Stimulated activated CD4-positive, alpha-beta T cell treated with anti-CD3 and anti-CD28 coated beads, Interleukin-2, amount 100 ng/mL, for 48 hours (primary cell): ENCODE data around the gene KIF26A.
"Not testable (repeated sequence)": the region's sequence is repeated elsewhere in the genome, so short reads cannot be mapped to it uniquely, and the experiment has no call there.

Experiments used
- DNase-seq, 2 donors: peaks; one replicate each; pipeline ENCODE4 v3.0.0-alpha.2; 2020

The KIF26A gene

DNA sequence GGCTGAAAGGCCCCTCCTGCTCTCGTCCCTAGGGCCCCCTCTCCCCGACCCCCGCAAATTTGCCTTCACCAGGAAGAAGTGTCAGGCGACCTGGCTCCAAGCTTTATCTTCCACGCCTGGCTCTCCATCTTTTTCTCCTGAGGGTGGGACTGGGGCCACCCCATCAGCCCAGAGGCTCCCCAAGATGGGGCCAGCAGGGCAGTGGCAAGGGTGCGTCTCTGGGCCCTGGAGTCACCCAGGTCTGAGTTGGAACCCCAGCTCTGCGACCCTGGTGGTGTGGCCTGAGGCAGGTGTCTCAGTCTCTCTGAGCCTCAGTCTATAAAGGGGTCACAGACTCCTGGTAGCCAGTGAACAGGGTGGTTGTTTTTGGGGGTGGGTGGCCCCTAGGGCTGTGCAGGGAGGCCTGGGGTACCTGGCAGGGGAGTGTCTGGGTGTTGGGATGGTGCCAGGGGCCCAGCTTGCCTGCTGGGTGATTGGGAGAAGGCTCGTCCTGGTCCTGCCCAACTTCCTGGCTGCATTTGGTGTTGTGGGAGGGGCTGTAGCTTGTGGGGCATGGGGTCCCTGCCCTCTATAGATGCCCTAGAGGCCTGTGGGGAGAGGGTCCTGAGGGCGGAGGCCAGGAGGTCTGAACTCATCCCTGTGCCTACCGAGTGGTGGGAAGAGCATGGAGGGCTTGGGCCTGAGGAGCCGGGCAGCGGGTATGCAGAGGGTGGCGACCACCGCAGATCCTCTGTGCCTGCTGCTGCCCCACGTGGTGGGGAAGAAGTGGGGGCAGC lies 7.6 kb downstream of the KIF26A start:
- no peak for DNase-seq

DNA sequence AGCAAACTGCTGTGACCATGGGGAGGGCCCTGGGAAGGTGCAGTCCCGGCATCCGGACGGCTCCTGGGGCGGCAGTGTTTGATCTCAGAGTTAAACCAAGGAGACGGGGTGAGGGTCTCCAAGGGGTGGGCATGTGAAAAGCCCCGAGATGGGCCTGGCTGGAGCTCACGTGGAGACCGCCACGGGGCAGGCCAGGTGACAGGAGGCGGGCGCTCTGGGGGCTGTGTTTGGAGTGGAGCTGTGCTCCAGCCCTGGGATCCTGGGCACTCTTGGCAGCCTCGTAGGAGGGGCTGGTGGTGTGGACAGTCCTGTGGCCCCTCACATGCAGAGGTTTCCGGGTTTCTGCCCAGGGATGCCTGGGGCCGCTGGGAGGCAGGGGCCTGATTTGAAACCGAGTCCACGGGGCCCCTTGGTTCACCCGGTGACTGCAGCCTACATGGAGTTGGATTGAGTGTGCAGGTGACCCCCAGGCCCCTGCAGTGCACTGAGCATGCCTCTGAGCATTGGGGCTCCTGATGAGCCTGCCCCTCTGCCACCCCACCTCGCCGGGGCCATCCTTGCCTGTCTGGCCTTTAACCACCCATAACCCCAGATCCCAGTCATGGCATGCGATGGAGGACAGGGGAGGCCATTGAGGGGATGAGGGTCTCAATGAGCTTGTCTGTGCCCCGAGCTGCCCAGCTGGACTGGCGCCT lies 8.4 kb downstream of the KIF26A start:
- DNase-seq: no peak

DNA sequence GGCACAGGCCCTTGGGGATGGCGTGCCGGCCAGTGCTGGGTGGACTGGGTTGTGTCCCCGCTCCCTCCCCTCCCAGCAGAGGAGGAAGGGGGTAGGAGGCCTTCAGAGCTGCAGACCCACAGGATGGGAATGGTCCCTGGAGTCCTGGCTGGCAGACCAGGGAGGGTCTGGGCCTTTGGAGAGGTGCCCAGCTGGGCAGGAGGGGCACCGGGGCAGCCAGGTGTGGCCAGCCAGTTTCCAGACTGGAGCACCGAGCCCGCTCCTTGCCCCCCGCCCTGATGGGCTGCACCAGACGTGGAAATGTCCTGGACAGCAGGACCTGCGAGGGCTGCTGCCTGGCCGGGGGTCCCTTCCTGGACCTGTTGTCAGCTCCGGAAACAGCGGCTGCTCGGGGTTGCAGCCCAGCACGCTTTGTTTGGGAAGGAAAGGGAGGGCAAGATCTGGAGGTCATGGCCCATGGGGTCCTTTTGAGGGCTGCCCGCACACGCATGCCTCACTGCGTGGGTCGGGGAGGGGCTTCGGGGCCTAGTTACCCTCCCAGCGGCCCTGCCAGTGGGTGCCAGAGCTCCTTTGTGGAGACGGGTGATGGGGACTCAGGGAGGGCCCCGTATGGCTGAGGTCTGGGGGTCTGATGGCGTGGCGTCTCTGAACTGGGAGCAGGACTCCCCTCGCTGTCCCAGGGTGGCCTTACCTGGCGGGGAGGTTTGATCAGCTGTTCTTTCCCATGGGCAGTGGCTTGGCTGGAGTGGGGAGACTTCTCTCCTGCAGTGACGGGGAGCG lies 9.1 kb downstream of the KIF26A start:
- DNase-seq: no peak

DNA sequence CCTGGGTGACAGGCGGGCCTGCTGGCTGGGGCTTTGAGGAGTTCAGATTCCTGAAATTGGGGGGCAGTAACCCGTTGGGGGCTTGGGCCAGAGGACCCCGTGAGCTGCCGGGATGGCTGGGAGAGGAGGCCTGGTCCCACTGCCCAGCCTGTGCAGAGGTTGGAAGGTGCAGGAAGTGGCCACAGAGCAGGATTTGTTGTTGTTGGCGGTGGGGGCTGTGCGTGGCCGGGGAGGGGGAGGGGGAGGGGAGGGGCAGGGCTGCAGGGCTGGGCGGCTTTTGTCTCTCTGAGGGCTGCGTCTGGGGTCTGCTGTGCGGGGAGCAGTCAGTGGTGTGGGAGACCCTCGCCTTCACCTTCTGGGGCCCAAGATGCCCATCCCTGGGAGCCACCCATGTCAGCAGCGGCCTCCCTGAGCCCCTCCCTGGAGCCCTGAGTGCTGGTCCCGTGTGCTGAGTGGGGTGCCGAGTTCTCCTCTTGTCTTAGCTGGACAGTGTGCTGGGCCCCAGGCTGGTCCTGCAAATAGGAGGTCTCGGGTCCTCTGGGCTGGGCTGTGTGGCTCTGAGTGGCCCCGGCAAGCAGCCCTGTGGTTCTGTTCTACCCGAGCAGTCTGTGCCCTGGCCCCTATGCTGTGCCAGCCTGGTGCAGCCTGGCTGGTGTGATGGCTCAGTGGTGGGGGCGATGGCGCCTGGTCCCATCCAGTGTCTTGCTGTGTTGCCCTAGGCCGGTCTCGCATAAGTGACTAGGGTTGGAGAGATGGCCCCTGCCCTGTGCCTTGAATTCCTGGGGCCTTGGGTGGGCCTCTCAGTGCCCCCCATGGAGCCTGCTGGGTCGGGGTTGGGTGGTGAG lies 10.3 kb downstream of the KIF26A start:
- no peak for DNase-seq

DNA sequence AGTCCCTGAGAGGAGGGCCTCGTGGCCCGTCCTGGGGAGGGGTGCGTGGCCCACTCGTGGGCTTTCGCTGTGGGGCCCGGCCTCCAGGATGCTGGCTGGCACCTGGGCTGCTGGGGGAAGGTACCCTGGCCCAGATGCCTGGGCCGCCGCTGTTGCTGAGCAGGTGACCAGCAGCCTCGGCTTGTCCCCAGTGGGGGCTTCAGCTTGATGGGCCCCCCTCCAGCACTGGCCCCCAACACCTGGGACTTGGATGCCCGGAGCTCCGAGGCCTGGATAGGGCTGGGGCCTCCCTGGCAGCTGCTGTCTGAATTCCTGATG lies 10.8 kb downstream of the KIF26A start:
- DNase-seq: no peak

DNA sequence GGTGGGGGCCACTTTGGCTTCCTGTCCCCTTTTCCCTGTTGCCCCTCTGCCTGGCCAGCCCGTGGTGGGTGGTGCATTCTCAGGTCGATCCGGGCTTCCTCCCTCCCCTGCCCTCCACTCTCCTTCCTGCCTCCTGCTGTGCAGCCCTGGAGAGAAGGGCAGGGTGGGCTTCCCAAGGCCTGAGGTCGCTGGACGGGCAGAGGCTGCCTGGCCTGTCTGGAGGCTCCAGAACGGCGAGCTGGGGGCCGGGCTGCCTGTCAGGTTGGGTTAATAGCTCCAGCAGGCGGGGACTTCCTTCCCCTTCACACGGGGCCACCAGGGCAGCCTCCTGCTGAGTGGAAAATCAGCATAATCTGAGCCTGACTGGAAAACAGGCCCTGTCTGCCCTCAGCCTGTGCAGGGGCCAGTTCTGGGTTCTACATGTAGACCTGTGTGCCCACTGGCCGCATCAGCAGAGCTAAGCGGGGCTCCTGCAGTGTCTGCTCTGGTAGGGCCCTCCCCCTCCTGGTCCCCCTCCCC lies 11.3 kb downstream of the KIF26A start:
- DNase-seq: peak in 1 of 2 donors; percentile 15

DNA sequence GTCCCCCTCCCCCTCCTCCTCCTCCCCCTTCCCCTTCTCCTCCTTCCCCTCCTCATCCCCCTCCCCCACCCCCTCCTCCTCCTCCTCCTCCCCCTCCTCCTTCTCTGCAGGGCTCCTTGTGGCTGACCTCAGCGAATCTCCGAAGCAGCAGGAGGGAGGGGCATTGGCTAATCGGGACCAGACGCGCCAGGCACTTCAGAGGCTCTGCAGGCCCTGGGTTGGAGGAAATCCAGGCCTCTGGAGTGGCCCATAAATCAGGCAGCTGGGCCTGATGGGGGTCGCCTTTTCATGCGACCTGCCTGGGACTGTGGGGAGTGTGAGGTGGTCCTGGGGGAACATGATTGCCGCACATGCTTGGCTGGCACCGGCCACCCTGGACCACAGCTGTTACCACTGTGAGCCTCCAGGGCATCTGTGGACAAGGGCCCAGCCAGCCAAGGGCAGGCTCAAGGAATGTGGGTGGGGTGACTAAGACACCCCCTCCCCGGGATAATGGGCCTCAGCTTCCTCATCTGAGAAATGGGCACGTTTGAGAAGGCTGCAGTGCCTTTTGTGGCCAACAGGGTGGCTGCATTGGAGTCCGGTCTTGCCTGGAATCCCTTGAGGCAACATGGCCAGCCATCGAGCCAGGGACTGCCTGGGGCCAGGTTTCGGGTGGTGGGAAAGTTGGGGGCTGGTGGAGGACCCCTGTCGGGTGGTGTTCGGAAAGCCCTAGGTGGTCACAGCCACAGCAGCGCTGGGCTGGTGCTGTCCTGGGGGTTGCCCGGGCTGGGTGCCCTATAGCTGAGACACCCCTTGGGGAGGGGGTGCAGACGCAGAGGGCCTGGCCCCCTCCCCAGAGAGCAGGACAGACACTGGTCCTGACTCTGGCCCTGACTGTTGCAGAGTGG lies 12.0 kb downstream of the KIF26A start:
- no peak for DNase-seq

DNA sequence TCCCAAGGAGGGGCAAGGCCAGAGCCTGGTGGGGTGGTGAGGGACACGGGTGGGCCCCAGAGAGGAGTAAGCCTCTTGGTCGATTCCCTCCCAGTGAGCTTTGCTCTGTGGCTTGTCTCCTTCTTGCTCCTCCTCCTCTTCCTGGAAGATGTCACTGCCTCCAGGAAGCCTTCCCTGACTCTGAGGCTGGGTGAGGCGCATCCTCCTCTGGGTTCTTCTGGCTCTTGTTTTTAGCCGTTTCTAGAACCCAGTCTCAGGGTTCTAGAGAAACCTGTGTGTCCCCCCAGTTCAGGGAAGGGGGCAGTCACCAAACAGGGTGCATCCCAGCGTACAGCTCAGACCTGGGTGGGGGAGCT lies 12.6 kb downstream of the KIF26A start:
- no peak for DNase-seq

DNA sequence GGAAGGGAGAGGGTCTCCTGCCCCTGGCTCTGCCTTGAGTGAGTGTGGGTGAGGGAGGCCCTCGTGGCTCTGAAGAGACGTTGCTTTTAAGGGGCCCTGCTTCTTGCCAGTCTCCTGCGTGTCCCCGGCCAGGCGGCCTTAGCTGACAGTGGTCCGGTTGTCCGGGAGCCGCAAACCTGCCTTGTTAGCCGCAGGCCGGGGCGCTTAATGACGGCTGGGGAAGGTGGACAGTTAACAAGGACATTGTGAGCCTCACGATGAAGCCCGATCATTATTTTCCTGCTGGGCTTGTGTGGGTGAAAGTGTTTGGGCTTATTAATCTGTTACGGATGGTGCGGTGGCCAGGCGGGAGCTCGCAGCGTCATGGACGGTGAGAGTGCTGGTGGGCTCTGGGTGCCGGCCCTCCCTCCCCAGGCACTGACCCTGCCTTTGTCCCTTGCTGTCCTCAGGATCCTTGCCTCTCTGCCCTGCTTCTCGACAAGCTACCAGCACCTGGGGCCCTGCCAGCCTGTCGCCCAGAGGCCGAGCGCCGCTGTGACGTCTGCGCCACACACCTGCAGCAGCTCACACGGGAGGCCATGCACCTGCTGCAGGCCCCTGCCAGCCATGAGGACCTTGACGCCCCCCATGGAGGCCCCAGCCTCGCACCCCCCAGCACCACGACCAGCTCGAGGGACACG lies 13.3 kb downstream of the KIF26A start:
- no peak for DNase-seq

DNA sequence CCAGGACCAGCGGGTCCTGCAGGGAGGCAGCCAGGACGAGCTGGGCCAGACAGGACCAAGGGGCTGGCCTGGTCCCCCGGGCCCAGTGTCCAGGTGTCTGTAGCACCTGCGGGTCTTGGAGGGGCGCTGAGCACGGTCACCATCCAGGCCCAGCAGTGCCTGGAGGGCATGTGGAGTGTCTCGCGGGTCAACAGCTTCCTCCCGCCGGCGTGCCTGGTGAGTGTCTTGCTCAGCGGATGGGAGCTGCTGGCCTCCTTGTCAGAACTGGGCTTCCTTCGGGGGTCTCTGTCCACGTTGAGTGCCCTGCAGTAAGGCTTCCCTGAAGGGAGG lies 13.8 kb downstream of the KIF26A start:
- DNase-seq: no peak

DNA sequence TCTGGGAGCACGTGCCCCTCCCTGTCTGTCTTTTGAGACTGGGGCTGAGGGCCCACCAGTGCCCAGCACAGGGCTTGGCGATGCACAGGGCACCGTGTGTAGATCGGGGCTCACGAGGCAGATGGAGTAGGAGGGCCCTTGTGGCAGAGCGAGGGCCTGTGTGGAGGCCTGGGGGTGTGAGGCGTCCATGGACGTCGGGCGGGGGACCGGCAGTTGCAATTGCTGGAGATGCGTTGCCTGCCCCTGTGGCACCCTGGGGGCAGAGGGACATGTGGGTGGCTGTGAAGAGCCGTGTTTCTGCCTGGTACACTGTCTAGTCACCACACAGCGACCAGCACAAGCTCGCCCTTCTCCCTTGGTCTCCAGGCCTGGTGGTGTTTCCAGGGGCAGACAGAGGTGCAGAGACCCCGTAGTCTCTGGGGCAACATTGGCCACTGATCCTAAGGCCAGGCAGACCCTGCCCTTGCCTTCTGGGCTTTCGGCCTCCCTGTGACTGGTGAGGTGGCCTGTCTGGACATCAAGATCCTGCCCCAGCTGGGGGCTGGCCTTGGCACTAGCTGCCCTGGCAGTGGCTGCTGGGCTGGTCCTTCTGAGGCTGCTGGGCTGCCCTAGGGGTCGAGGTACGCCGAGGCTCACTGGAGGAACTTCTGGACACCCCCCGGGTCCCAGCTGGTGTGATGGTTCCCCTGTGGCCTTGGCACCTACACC lies 14.5 kb downstream of the KIF26A start:
- no peak for DNase-seq

DNA sequence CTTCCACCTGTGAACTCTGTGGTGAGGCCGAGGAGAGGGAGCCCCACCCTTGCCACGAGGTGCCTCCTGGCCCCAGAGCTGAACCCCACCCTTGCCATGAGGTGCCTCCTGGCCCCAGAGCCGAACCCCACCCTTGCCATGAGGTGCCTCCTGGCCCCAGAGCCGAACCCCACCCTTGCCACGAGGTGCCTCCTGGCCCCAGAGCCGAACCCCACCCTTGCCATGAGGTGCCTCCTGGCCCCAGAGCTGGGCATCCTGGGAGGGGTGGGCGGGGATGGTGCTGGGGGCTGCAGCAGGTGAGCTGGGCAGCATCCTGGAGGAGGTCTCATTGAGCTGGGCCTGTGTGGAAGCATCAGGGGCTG lies 15.0 kb downstream of the KIF26A start:
- DNase-seq: not testable (repeated sequence)

DNA sequence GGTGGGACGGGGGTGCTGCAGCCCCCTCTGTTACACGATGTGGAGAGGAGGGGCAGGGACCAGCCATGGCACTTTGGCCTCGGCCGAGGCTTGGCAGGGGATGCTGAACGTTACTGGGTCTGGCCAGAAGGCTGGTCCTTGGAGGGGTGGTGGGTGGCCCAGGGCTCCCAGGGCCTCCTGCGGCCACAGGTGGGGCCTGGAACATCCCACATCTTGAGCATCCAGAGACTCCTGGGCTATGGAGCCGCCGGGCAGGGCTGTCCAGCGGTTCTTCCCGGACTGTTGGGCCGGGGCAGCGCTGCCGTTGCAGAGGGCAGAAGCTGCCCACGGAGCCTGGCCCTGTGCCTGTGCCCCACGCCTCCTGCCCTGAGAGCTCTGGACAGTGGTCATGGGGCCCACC lies 15.9 kb downstream of the KIF26A start:
- no peak for DNase-seq

DNA sequence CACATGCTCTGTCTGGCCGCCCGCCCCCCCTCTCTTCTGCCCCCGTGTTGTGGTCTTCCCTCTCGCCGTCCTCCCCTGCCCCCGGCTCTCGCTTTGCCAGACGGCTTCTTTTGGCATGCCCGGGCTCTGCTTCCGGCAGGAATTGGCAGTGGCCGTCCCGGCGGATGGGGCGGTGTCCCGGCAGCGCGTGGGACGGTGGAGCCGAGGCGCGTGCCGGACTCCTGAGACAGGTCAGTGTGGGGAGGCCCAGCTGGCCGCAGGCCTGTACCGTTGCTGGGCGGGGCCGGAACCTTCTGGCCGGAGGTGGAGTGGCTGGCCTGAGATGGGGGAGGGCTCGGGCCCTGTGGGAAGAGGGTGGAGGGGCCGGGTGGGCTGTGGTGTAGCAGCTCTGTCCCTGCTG lies 17.1 kb downstream of the KIF26A start:
- DNase-seq: no peak

DNA sequence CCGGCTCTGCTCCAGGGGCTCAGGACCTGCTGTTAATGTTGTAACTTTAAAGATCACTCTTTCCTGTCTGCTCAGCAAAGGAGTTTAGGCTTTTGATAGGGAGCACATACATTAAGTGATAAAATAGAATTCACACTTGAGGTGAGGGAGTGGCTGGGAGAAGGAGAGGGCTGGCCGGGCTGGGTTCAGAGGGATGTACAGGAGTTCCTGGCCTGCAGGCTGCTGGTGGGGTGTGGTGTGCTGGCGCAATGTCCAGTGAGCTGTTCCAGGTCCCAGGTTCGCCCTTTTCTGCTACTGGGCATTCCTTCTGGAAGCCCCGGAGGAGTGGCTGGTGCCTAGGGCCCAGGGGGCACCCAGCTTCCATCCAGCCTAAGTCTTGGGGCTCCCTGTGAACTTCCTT lies 17.8 kb downstream of the KIF26A start:
- DNase-seq: no peak

DNA sequence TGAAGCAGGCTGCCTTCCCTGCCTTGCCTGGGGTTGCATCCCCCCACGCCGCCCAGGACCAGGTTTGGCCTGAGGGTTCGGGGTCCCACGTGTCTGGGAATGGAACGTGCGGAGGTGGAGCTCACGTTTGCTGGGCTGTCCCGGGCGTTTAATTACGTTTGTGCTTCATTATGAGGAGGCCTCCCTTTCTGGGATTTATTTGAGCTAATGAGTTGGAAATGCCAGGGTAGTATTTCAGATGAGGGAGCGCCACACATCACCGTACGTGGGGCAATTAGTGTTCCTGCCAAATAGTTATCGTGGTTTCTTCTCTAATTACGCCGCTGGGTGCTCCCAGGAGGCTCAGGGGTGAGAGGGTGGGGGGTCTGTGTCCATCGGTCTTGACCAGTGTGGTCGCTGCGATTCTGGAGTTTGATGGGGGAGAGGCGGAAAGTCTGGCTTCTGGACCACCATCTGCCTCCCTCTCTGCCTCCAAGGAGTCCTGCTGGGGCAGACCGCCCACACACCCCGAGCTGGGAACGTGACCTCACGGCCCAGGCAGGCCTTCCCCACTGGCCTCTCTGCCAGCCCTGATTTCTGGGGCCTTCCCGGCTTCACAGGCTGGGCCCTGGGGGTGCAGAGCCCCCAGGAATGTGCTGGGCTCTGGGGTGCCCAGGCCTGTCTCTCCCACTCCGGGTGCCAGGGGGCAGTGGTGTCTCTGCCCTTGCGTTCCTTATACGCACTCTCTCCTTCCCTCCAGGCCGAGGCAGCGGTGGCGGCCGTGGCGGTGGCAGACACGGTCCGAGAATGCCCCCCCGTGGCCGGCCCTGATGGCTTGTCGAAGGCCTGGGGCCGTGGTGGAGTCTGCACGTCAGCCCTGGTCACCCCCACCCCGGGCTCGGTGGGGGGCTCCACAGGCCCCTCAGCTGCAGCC lies 18.9 kb downstream of the KIF26A start:
- no peak for DNase-seq

DNA sequence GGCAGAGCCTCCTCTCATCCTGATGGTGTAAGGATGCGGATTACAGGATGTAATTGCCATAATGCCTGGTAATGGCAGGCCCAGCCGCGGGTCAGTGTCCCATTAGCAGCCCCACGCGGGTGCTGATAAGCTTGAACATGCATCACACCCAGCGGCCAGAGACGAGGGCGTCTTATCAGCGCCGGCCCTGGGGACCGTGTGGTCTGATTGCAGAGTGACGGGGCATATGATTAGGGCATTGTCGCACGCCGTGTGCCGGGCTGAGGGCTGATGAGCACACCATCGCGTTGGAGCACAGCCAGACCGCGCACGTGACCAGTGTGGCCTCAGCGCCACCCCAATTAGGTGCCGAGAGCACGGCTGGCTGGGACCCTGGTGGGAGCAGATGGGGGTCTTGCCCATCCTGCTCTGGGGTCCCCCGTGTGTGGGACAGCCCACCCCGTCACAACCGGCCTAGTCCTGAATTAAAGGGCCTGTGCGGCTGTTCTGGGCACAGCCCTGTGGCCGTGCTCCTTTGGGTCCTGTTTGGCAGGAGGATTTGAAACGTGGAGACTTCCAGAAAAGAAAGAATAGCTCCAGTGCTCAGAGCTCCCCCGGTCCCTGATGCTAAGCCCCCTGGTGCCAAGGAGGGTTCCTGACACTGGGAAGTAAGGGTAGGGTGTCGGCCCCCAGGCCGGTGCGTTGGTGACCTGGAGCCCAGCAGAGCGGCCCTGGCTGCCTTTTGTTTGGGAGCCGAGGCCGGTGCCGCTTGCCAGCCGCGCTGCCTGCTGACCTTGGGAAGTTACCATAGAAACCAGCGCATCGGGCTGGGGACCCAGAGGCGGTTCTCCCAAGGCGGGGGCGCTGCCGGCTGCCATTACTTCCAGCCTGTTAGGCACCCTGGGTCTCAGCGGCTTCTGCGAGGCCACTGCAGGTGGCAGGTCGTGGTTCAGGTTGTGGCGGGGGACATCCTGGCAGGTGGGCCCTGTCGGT lies 20.7 kb downstream of the KIF26A start:
- no peak for DNase-seq

DNA sequence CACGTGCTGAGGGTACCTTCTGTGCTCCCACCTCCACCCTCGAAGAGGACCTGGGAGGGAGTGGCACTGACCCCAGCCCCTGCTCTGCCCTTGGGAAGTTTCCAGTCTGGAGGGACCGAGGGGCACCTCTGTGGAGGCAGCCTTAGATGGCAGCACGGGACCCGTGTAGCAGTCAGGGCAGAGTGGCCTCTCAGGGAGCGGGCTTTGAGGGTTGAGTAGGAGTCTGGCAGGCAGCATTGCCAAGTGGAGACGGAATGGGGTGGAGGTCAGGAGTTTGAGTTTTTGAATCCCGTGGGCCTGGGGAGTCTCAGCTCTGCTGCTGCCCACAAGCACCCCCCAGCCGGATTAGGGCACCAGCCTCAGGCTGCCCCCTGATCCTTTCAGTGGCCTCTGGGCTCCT lies 21.6 kb downstream of the KIF26A start:
- DNase-seq: no peak
